GM23338 (cell line): ENCODE results near the gene FES. TPM values are rescaled to one million over a fixed set of nuclear protein-coding genes. Genes with fewer than 3 reads are reported as not detected.
"Not testable (repeated sequence)": the region's sequence is repeated elsewhere in the genome, so short reads cannot be mapped to it uniquely, and the experiment has no call there.

ENCODE experiments used
- ATAC-seq: fragments of 200-7000 bp; cut with Tn5 transposase; 3 replicates; pipeline ENCODE4 v1.9.1; 2020
- DNase-seq: peaks from one replicate; pipeline ENCODE4 v3.0.0-alpha.2; 2015; ENCODE audit warnings: low spot score
- H2AFZ ChIP-seq: fragments of 200-600 bp; sonication (generic); 2 replicates; pipeline ENCODE4 v1.8.0; 2016; ENCODE audit warnings: antibody characterized with exemption, mild to moderate bottlenecking, moderate library complexity
- H3F3A ChIP-seq: fragments of 200-600 bp; sonication (generic); replicated peaks from 2 replicates; pipeline ENCODE4 v1.8.0; 2017; ENCODE audit warnings: antibody characterized with exemption, mixed run types, low read depth
- H3K27ac ChIP-seq: fragments of 200-600 bp; sonication (generic); 2 replicates; pipeline ENCODE4 v1.6.1; 2016; ENCODE audit warnings: low read depth
- H3K27me3 ChIP-seq: fragments of 200-600 bp; sonication (generic); 2 replicates; pipeline ENCODE4 v1.8.0; 2016; ENCODE audit warnings: mild to moderate bottlenecking, mixed run types, moderate library complexity; ENCODE audit not compliant: insufficient read depth
- H3K36me3 ChIP-seq: fragments of 200-600 bp; sonication (generic); 2 replicates; pipeline ENCODE4 v1.8.0; 2016; ENCODE audit warnings: mild to moderate bottlenecking; ENCODE audit not compliant: insufficient read depth
- H3K4me1 ChIP-seq: fragments of 200-600 bp; sonication (generic); 2 replicates; pipeline ENCODE4 v1.8.0; 2016; ENCODE audit warnings: mild to moderate bottlenecking, moderate library complexity; ENCODE audit not compliant: insufficient read depth
- H3K4me2 ChIP-seq: fragments of 200-600 bp; sonication (generic); 2 replicates; pipeline ENCODE4 v1.7.1; 2017; ENCODE audit warnings: mixed run types
- H3K4me3 ChIP-seq: fragments of 200-600 bp; sonication (generic); 2 replicates; pipeline ENCODE4 v1.6.1; 2016; ENCODE audit warnings: mixed run types
- H3K79me2 ChIP-seq: fragments of 200-600 bp; sonication (generic); replicated peaks from 2 replicates; pipeline ENCODE4 v1.8.0; 2017; ENCODE audit warnings: mild to moderate bottlenecking; ENCODE audit not compliant: insufficient read depth
- H3K9me2 ChIP-seq: fragments of 200-600 bp; sonication (generic); 2 replicates; pipeline ENCODE4 v1.8.0; 2017; ENCODE audit not compliant: insufficient read depth
- H4K20me1 ChIP-seq: fragments of 200-600 bp; sonication (generic); replicated peaks from 2 replicates; pipeline ENCODE4 v1.8.0; 2017; ENCODE audit warnings: mild to moderate bottlenecking; ENCODE audit not compliant: insufficient read depth
- H3K27ac Mint-ChIP-seq: 2 replicates; pipeline ENCODE4 v1.8.0; 2020; ENCODE audit warnings: inconsistent platforms, mild to moderate bottlenecking, moderate library complexity, mixed read lengths
- H3K27me3 Mint-ChIP-seq: 3 replicates; pipeline ENCODE4 v1.8.0; 2022; ENCODE audit warnings: low read depth, mild to moderate bottlenecking, moderate library complexity, mixed read lengths, inconsistent platforms; ENCODE audit not compliant: insufficient read depth, poor library complexity
- H3K36me3 Mint-ChIP-seq: 3 replicates; pipeline ENCODE4 v1.8.0; 2021; ENCODE audit warnings: low read depth, mild to moderate bottlenecking, inconsistent platforms, moderate library complexity, mixed read lengths
- H3K4me1 Mint-ChIP-seq: 3 replicates; pipeline ENCODE4 v1.8.0; 2020; ENCODE audit warnings: mild to moderate bottlenecking, inconsistent platforms, mixed read lengths
- H3K4me3 Mint-ChIP-seq: 3 replicates; pipeline ENCODE4 v1.8.0; 2021; ENCODE audit warnings: moderate library complexity, mild to moderate bottlenecking, inconsistent platforms, mixed read lengths
- H3K9me3 Mint-ChIP-seq: 3 replicates; pipeline ENCODE4 v1.8.0; 2020; ENCODE audit warnings: moderate library complexity, mild to moderate bottlenecking, inconsistent platforms, mixed read lengths
- CREB1 ChIP-seq: fragments of 250-450 bp; sonication (Bioruptor Pico); IDR thresholded peaks from 2 replicates; pipeline ENCODE4 v1.5.0; 2020; ENCODE audit warnings: low read depth, mild to moderate bottlenecking, moderate library complexity
- EZH2 ChIP-seq: fragments of 200-600 bp; sonication (generic); IDR thresholded peaks from one replicate; pipeline ENCODE4 v1.8.0; 2017; ENCODE audit warnings: antibody characterized with exemption, mild to moderate bottlenecking, low read depth; ENCODE audit not compliant: unreplicated experiment
- EZH2phosphoT487 ChIP-seq: fragments of 200-600 bp; sonication (generic); IDR thresholded peaks from one replicate; pipeline ENCODE4 v1.8.1; 2018; ENCODE audit warnings: antibody characterized with exemption; ENCODE audit not compliant: unreplicated experiment
- POLR2AphosphoS5 ChIP-seq: IDR thresholded peaks from 2 replicates; pipeline ENCODE4 v1.6.1; 2016; ENCODE audit warnings: antibody characterized with exemption, low read depth
- STAT1 ChIP-seq: IDR thresholded peaks from one replicate; pipeline ENCODE4 v1.6.1; 2016; ENCODE audit warnings: antibody characterized with exemption; ENCODE audit not compliant: unreplicated experiment
- ZNF114 ChIP-seq: fragments of 250-450 bp; sonication (Bioruptor Pico); IDR thresholded peaks from 2 replicates; pipeline ENCODE4 v1.5.0; 2020; ENCODE audit warnings: mild to moderate bottlenecking, moderate library complexity
- ZNF331 ChIP-seq: fragments of 250-450 bp; sonication (Bioruptor Pico); IDR thresholded peaks from 2 replicates; pipeline ENCODE4 v1.5.0; 2020; ENCODE audit warnings: low read depth, mild to moderate bottlenecking, moderate library complexity
- ZNF462 ChIP-seq: fragments of 250-450 bp; sonication (Bioruptor Pico); IDR thresholded peaks from 2 replicates; pipeline ENCODE4 v1.5.0; 2020; ENCODE audit warnings: mild to moderate bottlenecking, moderate library complexity
- polyA plus RNA-seq: library from polyadenylated mRNA; unstranded; fragments of >200 nt; fragmentation: Nextera tagmentation; extraction: Ambion mirVana; gene quantifications from 2 replicates; pipeline ENCODE4 v1.2.1, GENCODE V29; 2016
- total RNA-seq: library from RNA; depleted of rRNA; stranded (reverse); fragments of >200 nt; shearing (Covaris generic); gene quantifications from 2 replicates; pipeline ENCODE4 v1.2.3, GENCODE V29; 2014

FES gene
- total and polyA plus RNA-seq, 2 experiments from 2014 or later = 2.7 to 14.4 TPM

DNA sequence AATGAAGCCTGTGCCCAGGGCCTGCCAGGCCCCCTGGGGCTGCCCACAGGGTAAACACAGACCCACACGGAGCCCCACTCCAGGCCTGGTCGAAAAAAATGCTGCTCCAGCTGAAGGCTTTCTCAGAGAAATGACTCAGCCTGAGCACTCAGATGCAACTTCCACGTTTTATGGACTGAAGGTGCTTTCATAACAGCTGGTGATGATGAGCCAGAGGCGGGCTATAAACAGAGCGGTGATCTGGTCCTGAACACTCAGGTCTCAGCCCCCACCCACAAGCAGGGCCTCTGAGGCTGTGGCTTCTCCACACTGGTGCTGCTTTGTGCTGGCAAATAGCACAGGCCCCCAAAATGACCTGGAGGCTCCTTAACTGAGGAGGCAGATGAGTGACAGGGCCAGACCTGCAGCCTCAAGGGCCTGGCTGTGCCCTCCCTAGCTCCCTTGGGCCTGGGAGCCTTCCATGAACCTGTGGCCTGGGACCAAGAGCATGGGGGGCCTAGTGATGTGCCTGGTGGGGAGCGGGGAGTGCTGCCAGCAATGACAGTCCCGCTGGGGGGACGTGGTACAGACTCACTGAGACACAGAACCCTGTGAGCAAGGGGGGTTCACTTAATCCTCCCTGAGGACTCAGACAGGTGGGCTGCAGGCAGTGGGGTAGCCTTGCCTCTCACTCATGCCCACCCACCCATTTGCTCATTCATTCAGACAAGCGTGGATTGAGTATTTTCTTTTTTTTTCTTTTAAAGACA lies 38.9 kb upstream of the FES start (continued):
- TF ChIP-seq POLR2AphosphoS5 = no peak
- TF ChIP-seq CREB1 (CRISPR knock-in tag) = no peak
- no peak for TF ChIP-seq STAT1
- no peak for TF ChIP-seq ZNF331 (CRISPR knock-in tag)
- no peak for TF ChIP-seq EZH2phosphoT487
- no peak for TF ChIP-seq ZNF114
- TF ChIP-seq ZNF462 = no peak
- no peak for TF ChIP-seq EZH2

GRCh38 chr15:90849424-90849823 lies 34.9 kb upstream of the FES start:
- H3K4me3 ChIP-seq, H3K9me2 ChIP-seq, H3K36me3 Mint-ChIP-seq, H3K27me3 ChIP-seq, H3K27ac Mint-ChIP-seq, H3K9me3 Mint-ChIP-seq, H3K4me2 ChIP-seq, H3K4me3 Mint-ChIP-seq, DNase-seq, H2AFZ ChIP-seq, H3K4me1 Mint-ChIP-seq, H3K27ac ChIP-seq, H3F3A ChIP-seq, H3K36me3 ChIP-seq, ATAC-seq, H4K20me1 ChIP-seq, H3K79me2 ChIP-seq, H3K4me1 ChIP-seq, H3K27me3 Mint-ChIP-seq: not testable (repeated sequence)
